HCT116 (cell line): ENCODE results near the gene SETDB1. TPM values are rescaled to one million over a fixed set of nuclear protein-coding genes. Genes with fewer than 3 reads are reported as not detected.
A peak's percentile ranks its signal among the peaks of the same experiment; 100 is the strongest.

ENCODE experiments used
- ATAC-seq: fragments of 200-7000 bp; cut with Tn5 transposase; 2 replicates; pipeline ENCODE4 v1.9.1; 2020; ENCODE audit warnings: mild to moderate bottlenecking, moderate library complexity
- BruUV-seq: library from RNA; stranded (reverse); fragments of 400-500 nt; replicated peaks from 2 replicates; lab custom pipeline; 2021; lab: Mats Ljungman, UMichigan
- CTCF ChIA-PET: fragments of 300-600 bp; sonication (Branson Sonifier 250); formaldehyde crosslinking; loops from one replicate; lab custom pipeline; 2021; ENCODE audit warnings: antibody characterized with exemption; lab: Charles Lee
- POLR2A ChIA-PET: fragments of 300-600, 350-600 bp; sonication (Branson Sonifier 250); formaldehyde crosslinking; loops from one replicate; lab custom pipeline; 2021; ENCODE audit warnings: antibody characterized with exemption; lab: Charles Lee
- RAD21 ChIA-PET, 2 experiments: fragments of 300-600 bp; sonication (Branson Sonifier 250); formaldehyde crosslinking; loops; one replicate each; lab custom pipeline; 2023; ENCODE audit warnings: low total read pairs in 2 of 2; ENCODE audit not compliant: uncharacterized antibody in 2 of 2, unreplicated experiment in 2 of 2, low non-redundant PET in 1 of 2; lab: Charles Lee
- DNase-seq: peaks from one replicate; pipeline ENCODE4 v3.0.0-alpha.2; 2010; ENCODE audit warnings: low read depth, low spot score
- H2AFZ ChIP-seq: fragments of 200-600 bp; shearing (Covaris generic), sonication (generic); 2 replicates; pipeline ENCODE4 v1.6.1; 2017; ENCODE audit warnings: low read depth, mixed run types, mixed read lengths, antibody characterized with exemption, low read length; ENCODE audit not compliant: poor library complexity, severe bottlenecking
- H3K27ac ChIP-seq: 2 replicates; pipeline ENCODE4 v1.5.1; 2012; ENCODE audit warnings: low read depth, low read length
- H3K27me3 ChIP-seq: fragments of 200-600 bp; sonication (generic); 2 replicates; pipeline ENCODE4 v1.6.1; 2016; ENCODE audit warnings: mixed run types, low read length, mixed read lengths; ENCODE audit not compliant: insufficient read depth
- H3K36me3 ChIP-seq, 2 experiments: fragments of 200-500 bp in 1 of 2; fragments of 200-600 bp in 1 of 2; sonication (Bioruptor generic) in 1 of 2; sonication (generic) in 1 of 2; 2 replicates each; pipeline versions ENCODE4 v1.5.1 to v1.6.1; 2014 to 2016; ENCODE audit warnings: low read length in 2 of 2, inconsistent platforms in 1 of 2, mixed read lengths in 1 of 2, mixed run types in 1 of 2; ENCODE audit not compliant: insufficient read depth in 2 of 2, control insufficient read depth in 1 of 2
- H3K4me1 ChIP-seq, 2 experiments: fragments of 200-600 bp in 1 of 2; sonication (generic) in 1 of 2; 2 replicates each; pipeline versions ENCODE4 v1.5.1 to v1.6.1; 2012 to 2017; ENCODE audit warnings: low read length in 2 of 2, inconsistent platforms in 1 of 2, mild to moderate bottlenecking in 1 of 2, mixed read lengths in 1 of 2, mixed run types in 1 of 2, moderate library complexity in 1 of 2; ENCODE audit not compliant: insufficient read depth in 2 of 2, control insufficient read depth in 1 of 2
- H3K4me2 ChIP-seq: fragments of 200-600 bp; sonication (generic); 2 replicates; pipeline ENCODE4 v1.6.1; 2017; ENCODE audit warnings: mixed run types, low read length, mixed read lengths
- H3K4me3 ChIP-seq, 2 experiments: fragments of 200-600 bp in 1 of 2; sonication (generic) in 1 of 2; replicated peaks in 1 of 2; 2 replicates each; pipeline ENCODE4 v1.5.1; 2011 to 2016; ENCODE audit warnings: low read length in 2 of 2, control low read depth in 1 of 2, low read depth in 1 of 2, mild to moderate bottlenecking in 1 of 2, mixed read lengths in 1 of 2, mixed run types in 1 of 2
- H3K79me2 ChIP-seq: fragments of 200-600 bp; sonication (generic); 2 replicates; pipeline ENCODE4 v1.6.1; 2017; ENCODE audit warnings: mild to moderate bottlenecking, mixed run types, low read length, moderate library complexity, mixed read lengths; ENCODE audit not compliant: insufficient read depth
- H3K9ac ChIP-seq: fragments of 200-600 bp; sonication (generic); 2 replicates; pipeline ENCODE4 v1.6.1; 2016; ENCODE audit warnings: low read length, mixed read lengths
- H3K9me2 ChIP-seq: fragments of 200-600 bp; sonication (generic), shearing (Covaris generic); 2 replicates; pipeline ENCODE4 v1.6.1; 2017; ENCODE audit warnings: mixed run types, mild to moderate bottlenecking, moderate library complexity; ENCODE audit not compliant: insufficient read depth
- H3K9me3 ChIP-seq, 2 experiments: fragments of 200-500 bp in 1 of 2; fragments of 200-600 bp in 1 of 2; sonication (Bioruptor generic) in 1 of 2; sonication (generic) in 1 of 2; 2 replicates each; pipeline ENCODE4 v1.6.1; 2014 to 2017; ENCODE audit warnings: low read length in 2 of 2, mixed read lengths in 2 of 2, inconsistent platforms in 1 of 2, low read depth in 1 of 2, mild to moderate bottlenecking in 1 of 2, mixed run types in 1 of 2, moderate library complexity in 1 of 2; ENCODE audit not compliant: control insufficient read depth in 1 of 2, insufficient read depth in 1 of 2
- H4K20me1 ChIP-seq: fragments of 200-600 bp; sonication (generic), shearing (Covaris generic); 2 replicates; pipeline ENCODE4 v1.6.1; 2017; ENCODE audit warnings: mixed run types, mild to moderate bottlenecking, moderate library complexity; ENCODE audit not compliant: insufficient read depth
- ELF1 ChIP-seq: IDR thresholded peaks from 2 replicates; pipeline ENCODE4 v1.6.1; 2012; ENCODE audit warnings: low read depth, borderline replicate concordance
- EZH2phosphoT487 ChIP-seq: fragments of 200-600 bp; IDR thresholded peaks from 2 replicates; pipeline ENCODE4 v1.6.1; 2018; ENCODE audit warnings: antibody characterized with exemption, borderline replicate concordance
- POLR2AphosphoS5 ChIP-seq: IDR thresholded peaks from 2 replicates; pipeline ENCODE4 v1.6.1; 2011; ENCODE audit warnings: mild to moderate bottlenecking, low read depth, low read length, moderate library complexity
- SIN3A ChIP-seq: IDR thresholded peaks from 2 replicates; pipeline ENCODE4 v1.6.1; 2012; ENCODE audit warnings: low read depth
- intact Hi-C: fragments of 100-400 bp; cut with micrococcal nuclease; formaldehyde crosslinking; loops from 2 replicates; pipeline ENCODE4 v1.10.0; 2022
- total RNA-seq: library from RNA; stranded (reverse); gene quantifications from one replicate; pipeline ENCODE4 v1.2.1, GENCODE V29; 2021; ENCODE audit not compliant: unreplicated experiment
- TF ChIP-seq, protein P1 (sequence below): IDR thresholded peaks from 2 replicates; pipeline ENCODE4 v1.6.1; 2011; ENCODE audit warnings: mild to moderate bottlenecking, low read length, moderate library complexity; ENCODE audit not compliant: insufficient replicate concordance; ENCODE audit errors: extremely low read depth
- TF ChIP-seq, protein P2 (sequence below), 3 experiments: fragments of 200-600 bp in 1 of 3; sonication (generic) in 1 of 3; IDR thresholded peaks in 2 of 3; conservative IDR thresholded peaks in 1 of 3; 2 replicates each; pipeline ENCODE4 v1.5.1; 2012 to 2017; ENCODE audit warnings: low read depth in 2 of 3, low read length in 2 of 3, antibody characterized with exemption in 1 of 3, borderline replicate concordance in 1 of 3, control low read depth in 1 of 3, mild to moderate bottlenecking in 1 of 3, mixed read lengths in 1 of 3, mixed run types in 1 of 3, moderate library complexity in 1 of 3; ENCODE audit not compliant: insufficient read depth in 1 of 3

SETDB1 gene
- total RNA-seq, 1 experiment from 2014 or later = 54.3 TPM

DNA sequence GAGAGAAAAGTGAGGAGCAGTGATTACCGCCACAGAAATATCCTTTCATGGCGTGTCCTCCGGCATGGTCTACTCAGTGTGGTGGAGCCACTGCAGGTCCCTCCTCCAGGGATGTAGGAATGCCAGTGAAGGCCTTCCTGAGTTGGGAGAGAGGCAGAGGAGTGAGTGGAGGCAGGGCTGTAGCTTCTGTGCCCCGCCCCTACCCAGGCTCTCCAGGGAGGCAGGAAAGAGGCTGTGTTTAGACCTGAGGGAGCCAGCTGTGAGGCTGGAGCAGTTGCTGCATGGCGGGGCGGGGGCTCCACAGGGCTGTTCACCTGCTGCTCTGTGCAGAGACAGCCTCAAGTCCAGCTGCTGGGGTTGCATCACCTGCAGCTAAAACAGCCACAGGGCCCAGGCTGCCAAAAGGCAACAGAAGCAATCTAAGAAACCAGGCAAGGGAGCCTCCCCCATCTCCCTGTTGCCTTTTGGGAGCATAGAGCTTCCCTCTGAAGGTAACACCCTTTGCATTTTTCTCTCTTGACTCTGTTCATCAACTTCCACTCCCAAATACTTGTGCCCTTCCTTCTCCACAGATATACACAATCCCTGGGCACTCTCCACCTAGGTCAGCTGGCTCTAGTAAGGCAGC is 55.1 kb downstream of the SETDB1 start:
- peak overlapping the region; percentile 13 to 37; a peak in 3 of 4 replicates for H3K4me3 ChIP-seq

More for the DNA sequence above, 55.1 kb downstream of the SETDB1 start:
- intact Hi-C loops = no loop called here
- Histone ChIP-seq H3K79me2 (no peaks in the 10 kb centered on the region), H3K4me2 (peak overlapping the region; percentile 78), H3K9ac (peak overlapping the region; percentile 49), H3K36me3 (no peaks in the 10 kb centered on the region), H2AFZ (no peak overlapping the region), H3K9me2 (no peaks in the 10 kb centered on the region), H3K27me3 (no peaks in the 10 kb centered on the region), H4K20me1 (no peaks in the 10 kb centered on the region), H3K9me3 (no peaks in the 10 kb centered on the region), H3K4me1 (peaks cover 77 to 89% of the 10 kb centered on the region in 2 experiments), H3K27ac (peak overlapping the region; percentile 86)
- ChIA-PET RAD21 (interaction anchor here in 1 of 2 experiments (0.8 kb wide), 1 partner anchor 15 kb away, joined by 6 read pairs; no protein-coding TSS in a partner anchor), POLR2A (interaction anchor here (0.7 to 1.6 kb wide), 4 partner anchors 11 to 402 kb away, joined by 3 to 5 read pairs (median 4); partner anchors contain the start of genes MCL1 and MINDY1), CTCF (interaction anchor here (1.7 to 2.5 kb wide), 4 partner anchors 11 to 420 kb away, joined by 4 to 17 read pairs (median 10); no protein-coding TSS in a partner anchor)
- no TSS peak for BruUV-seq
- DNase-seq (no peak), ATAC-seq (peak; percentile 53)
- TF ChIP-seq POLR2AphosphoS5 (peak; percentile 52; the same call in 1 of the 2 replicates), SIN3A (no peak), ELF1 (no peak), EZH2phosphoT487 (no peak)
- TF ChIP-seq, protein P1, sequence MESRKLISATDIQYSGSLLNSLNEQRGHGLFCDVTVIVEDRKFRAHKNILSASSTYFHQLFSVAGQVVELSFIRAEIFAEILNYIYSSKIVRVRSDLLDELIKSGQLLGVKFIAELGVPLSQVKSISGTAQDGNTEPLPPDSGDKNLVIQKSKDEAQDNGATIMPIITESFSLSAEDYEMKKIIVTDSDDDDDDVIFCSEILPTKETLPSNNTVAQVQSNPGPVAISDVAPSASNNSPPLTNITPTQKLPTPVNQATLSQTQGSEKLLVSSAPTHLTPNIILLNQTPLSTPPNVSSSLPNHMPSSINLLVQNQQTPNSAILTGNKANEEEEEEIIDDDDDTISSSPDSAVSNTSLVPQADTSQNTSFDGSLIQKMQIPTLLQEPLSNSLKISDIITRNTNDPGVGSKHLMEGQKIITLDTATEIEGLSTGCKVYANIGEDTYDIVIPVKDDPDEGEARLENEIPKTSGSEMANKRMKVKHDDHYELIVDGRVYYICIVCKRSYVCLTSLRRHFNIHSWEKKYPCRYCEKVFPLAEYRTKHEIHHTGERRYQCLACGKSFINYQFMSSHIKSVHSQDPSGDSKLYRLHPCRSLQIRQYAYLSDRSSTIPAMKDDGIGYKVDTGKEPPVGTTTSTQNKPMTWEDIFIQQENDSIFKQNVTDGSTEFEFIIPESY = no peak
- TF ChIP-seq, protein P2, sequence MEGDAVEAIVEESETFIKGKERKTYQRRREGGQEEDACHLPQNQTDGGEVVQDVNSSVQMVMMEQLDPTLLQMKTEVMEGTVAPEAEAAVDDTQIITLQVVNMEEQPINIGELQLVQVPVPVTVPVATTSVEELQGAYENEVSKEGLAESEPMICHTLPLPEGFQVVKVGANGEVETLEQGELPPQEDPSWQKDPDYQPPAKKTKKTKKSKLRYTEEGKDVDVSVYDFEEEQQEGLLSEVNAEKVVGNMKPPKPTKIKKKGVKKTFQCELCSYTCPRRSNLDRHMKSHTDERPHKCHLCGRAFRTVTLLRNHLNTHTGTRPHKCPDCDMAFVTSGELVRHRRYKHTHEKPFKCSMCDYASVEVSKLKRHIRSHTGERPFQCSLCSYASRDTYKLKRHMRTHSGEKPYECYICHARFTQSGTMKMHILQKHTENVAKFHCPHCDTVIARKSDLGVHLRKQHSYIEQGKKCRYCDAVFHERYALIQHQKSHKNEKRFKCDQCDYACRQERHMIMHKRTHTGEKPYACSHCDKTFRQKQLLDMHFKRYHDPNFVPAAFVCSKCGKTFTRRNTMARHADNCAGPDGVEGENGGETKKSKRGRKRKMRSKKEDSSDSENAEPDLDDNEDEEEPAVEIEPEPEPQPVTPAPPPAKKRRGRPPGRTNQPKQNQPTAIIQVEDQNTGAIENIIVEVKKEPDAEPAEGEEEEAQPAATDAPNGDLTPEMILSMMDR (IDR thresholded peaks at IDR 0.05 in 2 of 3, conservative IDR thresholded peaks at IDR 0.05 in 1 of 3; ENCODE audit: borderline replicate concordance in 1 of 3, insufficient read depth in 1 of 3, low read depth in 2 of 3, low read length in 2 of 3) = no peak
